Adrenal gland (tissue), 12 donors: ENCODE measurements around the gene ZNF487. TPM values are rescaled to one million over a fixed set of nuclear protein-coding genes. Genes with fewer than 3 reads are reported as not detected.
"Not testable (repeated sequence)": the region's sequence is repeated elsewhere in the genome, so short reads cannot be mapped to it uniquely, and the experiment has no call there.

Experiments
- DNase-seq, 7 donors: peaks; one replicate each; pipeline ENCODE4 v3.0.0-alpha.2; 2019 to 2020
- H3K27ac ChIP-seq, 5 donors: fragments of 200-600 bp; sonication (generic) in 4 of 5; 1 replicate in 3 of 5; 2 replicates in 2 of 5; pipeline versions ENCODE4 v1.5.1 to v1.8.0; 2016 to 2020; ENCODE audit warnings: mild to moderate bottlenecking in 1 of 5
- H3K27me3 ChIP-seq: fragments of 200-600 bp; 2 replicates; pipeline ENCODE4 v1.8.0; 2021
- H3K36me3 ChIP-seq, 2 donors: fragments of 200-600 bp; replicated peaks in 1 of 2; 1 replicate in 1 of 2; 2 replicates in 1 of 2; pipeline versions ENCODE4 v1.5.1 to v1.8.0; 2018 to 2022
- H3K4me1 ChIP-seq, 2 donors: fragments of 200-600 bp; replicated peaks in 1 of 2; 1 replicate in 1 of 2; 2 replicates in 1 of 2; pipeline versions ENCODE4 v1.5.1 to v1.8.0; 2018 to 2021
- H3K4me3 ChIP-seq, 4 donors: fragments of 200-600 bp; sonication (generic) in 3 of 4; one replicate each; pipeline ENCODE4 v1.5.1; 2016 to 2018
- H3K9me3 ChIP-seq, 3 donors: fragments of 200-600 bp; sonication (generic) in 1 of 3; replicated peaks in 1 of 3; 1 replicate in 2 of 3; 2 replicates in 1 of 3; pipeline versions ENCODE4 v1.5.1 to v1.8.0; 2016 to 2021
- POLR2A ChIP-seq, 2 donors: fragments of 450-650 bp; IDR thresholded peaks; one replicate each; pipeline ENCODE4 v1.6.1; 2017; ENCODE audit warnings: antibody characterized with exemption in 2 of 2, mild to moderate bottlenecking in 2 of 2, moderate library complexity in 1 of 2
- WGBS, 4 donors: extraction: QIAGEN DNeasy Blood & Tissue Kit in 2 of 4; methylation state at CpG; one replicate each; pipeline versions ENCODE4 v1.1.5 to v1.1.7; 2013 to 2017; 5-methylcytosine and 5-hydroxymethylcytosine counted together
- intact Hi-C, 2 donors: fragments of 100-400 bp; cut with DNase I; formaldehyde crosslinking; loops; one replicate each; pipeline versions ENCODE4 v1.14.1 to v1.15.0; 2022 to 2023
- polyA plus RNA-seq, 3 donors: library from polyadenylated mRNA; stranded (reverse); fragments of 200-250 nt in 2 of 3; fragments of 350-450 nt in 1 of 3; fragmentation: Illumina TruSeq in 1 of 3; extraction: RNeasy Lipid Tissue Mini Kit (QIAGEN cat#74804) in 1 of 3; gene quantifications; one replicate each; pipeline ENCODE4 v1.2.3, GENCODE V29; 2013 to 2014
- total RNA-seq, 9 donors: library from RNA; depleted of rRNA in 4 of 9; stranded (reverse); fragments of >200 nt in 4 of 9; fragments of 120-200 nt in 1 of 9; fragmentation: NEBNext Ultra II Directional in 1 of 9; extraction: Animal tissue kit (Norgen Biotek cat#: 25700) in 1 of 9; gene quantifications; one replicate each; pipeline versions ENCODE4 v1.1.0 to v1.2.4, GENCODE V29; 2013 to 2023
- TF ChIP-seq, protein P1 (sequence below), 6 experiments: fragments of 450-650 bp in 4 of 6; fragments of 200-600 bp in 2 of 6; sonication (generic) in 1 of 6; IDR thresholded peaks; 1 replicate in 5 of 6; 2 replicates in 1 of 6; pipeline versions ENCODE4 v1.5.1 to v1.8.0; 2016 to 2021; ENCODE audit warnings: antibody characterized with exemption in 6 of 6, mild to moderate bottlenecking in 2 of 6, moderate library complexity in 1 of 6
- donor health status: healthy with polysubstance abuse.
- donor health status: Bipolar disorder and iron deficiency.
- donor health status: DM: yes; HTN: yes; CAD: no.
- donor health status: DM: no; HTN: no; CAD: no.
- donor health status: DM: no; HTN: no; CAD: no.
- donor health status: DM: yes; HTN: yes; CAD: no.

The ZNF487 gene
- total and polyA plus RNA-seq, 12 donors, result 2.1 to 10.1 (median 5.7) TPM

DNA sequence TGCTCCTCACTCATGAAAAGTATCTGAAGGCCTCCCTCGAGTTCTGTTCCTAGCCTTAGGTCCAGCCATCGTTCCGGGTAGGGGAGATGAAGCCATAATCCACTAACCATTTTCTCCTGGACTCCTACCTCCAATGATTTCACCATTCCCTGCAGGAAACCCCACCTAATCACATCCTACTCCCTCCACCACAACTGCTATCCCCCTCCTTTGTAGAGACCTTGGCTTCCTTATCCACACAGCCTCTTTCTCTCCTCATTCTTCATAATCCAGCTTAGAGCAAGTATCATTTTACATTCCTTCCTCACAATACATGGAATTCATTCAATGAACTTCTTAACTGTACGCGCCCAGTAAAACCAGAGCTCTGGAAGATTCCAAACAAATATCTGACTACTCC, 46.6 kb upstream of the ZNF487 start:
- Histone ChIP-seq H3K27me3 (no peaks in the 10 kb centered on the region), H3K36me3 (peaks cover 0 to 89% of the 10 kb centered on the region in 2 donors), H3K27ac (peak overlapping the region in 1 of 5 donors; percentile 50), H3K4me3 (no peak overlapping the region), H3K4me1 (peaks cover 7 to 29% of the 10 kb centered on the region in 2 donors), H3K9me3 (no peaks in the 10 kb centered on the region)
- WGBS, 4 donors, result 69 to 76% (median 72%) methylated on average over 5 of the region's 5 CpGs
- peak in 1 of 7 donors; percentile 0 for DNase-seq
- no peak for TF ChIP-seq POLR2A (IDR thresholded peaks at IDR 0.05)
- TF ChIP-seq, protein P1, sequence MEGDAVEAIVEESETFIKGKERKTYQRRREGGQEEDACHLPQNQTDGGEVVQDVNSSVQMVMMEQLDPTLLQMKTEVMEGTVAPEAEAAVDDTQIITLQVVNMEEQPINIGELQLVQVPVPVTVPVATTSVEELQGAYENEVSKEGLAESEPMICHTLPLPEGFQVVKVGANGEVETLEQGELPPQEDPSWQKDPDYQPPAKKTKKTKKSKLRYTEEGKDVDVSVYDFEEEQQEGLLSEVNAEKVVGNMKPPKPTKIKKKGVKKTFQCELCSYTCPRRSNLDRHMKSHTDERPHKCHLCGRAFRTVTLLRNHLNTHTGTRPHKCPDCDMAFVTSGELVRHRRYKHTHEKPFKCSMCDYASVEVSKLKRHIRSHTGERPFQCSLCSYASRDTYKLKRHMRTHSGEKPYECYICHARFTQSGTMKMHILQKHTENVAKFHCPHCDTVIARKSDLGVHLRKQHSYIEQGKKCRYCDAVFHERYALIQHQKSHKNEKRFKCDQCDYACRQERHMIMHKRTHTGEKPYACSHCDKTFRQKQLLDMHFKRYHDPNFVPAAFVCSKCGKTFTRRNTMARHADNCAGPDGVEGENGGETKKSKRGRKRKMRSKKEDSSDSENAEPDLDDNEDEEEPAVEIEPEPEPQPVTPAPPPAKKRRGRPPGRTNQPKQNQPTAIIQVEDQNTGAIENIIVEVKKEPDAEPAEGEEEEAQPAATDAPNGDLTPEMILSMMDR (IDR thresholded peaks at IDR 0.05), result no peak
- intact Hi-C loops, result no loop called here

GRCh38 chr10:43390759-43391158, 46.2 kb upstream of the ZNF487 start:
- no peaks in the 10 kb centered on the region for H3K27me3 ChIP-seq
- intact Hi-C loops, result no loop called here
- 60 to 66% (median 62%) methylated on average over 7 of the region's 7 CpGs for WGBS, 4 donors
- no peaks in the 10 kb centered on the region for H3K9me3 ChIP-seq
- TF ChIP-seq, protein P1 (IDR thresholded peaks at IDR 0.05), result peak; percentile 26 to 67 (median 56)
- no peak for TF ChIP-seq POLR2A (IDR thresholded peaks at IDR 0.05)
- peaks cover 0 to 86% of the 10 kb centered on the region in 2 donors for H3K36me3 ChIP-seq
- peaks cover 11 to 33% of the 10 kb centered on the region in 2 donors for H3K4me1 ChIP-seq
- peak; percentile 32 to 73 (median 56) for DNase-seq
- H3K4me3 ChIP-seq, result no peak overlapping the region
- peak overlapping the region in 1 of 5 donors; percentile 50 for H3K27ac ChIP-seq

GRCh38 chr10:43391496-43391895, 45.4 kb upstream of the ZNF487 start:
- Histone ChIP-seq H3K9me3 (no peaks in the 10 kb centered on the region), H3K36me3 (peaks cover 0 to 81% of the 10 kb centered on the region in 2 donors), H3K4me1 (peaks cover 11 to 38% of the 10 kb centered on the region in 2 donors), H3K4me3 (no peak overlapping the region), H3K27me3 (no peaks in the 10 kb centered on the region), H3K27ac (peak overlapping the region in 2 of 5 donors; percentile 17 to 44)
- WGBS, 4 donors, result 85 to 93% (median 89%) methylated on average over 6 of the region's 6 CpGs
- peak in 1 of 7 donors; percentile 9 for DNase-seq
- intact Hi-C loops, result no loop called here
- no peak for TF ChIP-seq POLR2A (IDR thresholded peaks at IDR 0.05)
- TF ChIP-seq, protein P1 (IDR thresholded peaks at IDR 0.05), result no peak

- TF ChIP-seq, protein P1 (IDR thresholded peaks at IDR 0.05), result no peak
- TF ChIP-seq POLR2A (IDR thresholded peaks at IDR 0.05), result no peak
- Histone ChIP-seq H3K36me3 (peaks cover 0 to 68% of the 10 kb centered on the region in 2 donors), H3K9me3 (no peaks in the 10 kb centered on the region), H3K4me1 (peaks cover 13 to 40% of the 10 kb centered on the region in 2 donors), H3K27ac (peak overlapping the region in 1 of 5 donors; percentile 15), H3K27me3 (no peaks in the 10 kb centered on the region), H3K4me3 (no peak overlapping the region)
- DNase-seq, result peak in 1 of 7 donors; percentile 0
- WGBS, 4 donors, result 82 to 92% (median 88%) methylated on average over 3 of the region's 3 CpGs
- intact Hi-C loops, result no loop called here
Observed at GRCh38 chr10:43392748-43393147, 44.2 kb upstream of the ZNF487 start.

DNA sequence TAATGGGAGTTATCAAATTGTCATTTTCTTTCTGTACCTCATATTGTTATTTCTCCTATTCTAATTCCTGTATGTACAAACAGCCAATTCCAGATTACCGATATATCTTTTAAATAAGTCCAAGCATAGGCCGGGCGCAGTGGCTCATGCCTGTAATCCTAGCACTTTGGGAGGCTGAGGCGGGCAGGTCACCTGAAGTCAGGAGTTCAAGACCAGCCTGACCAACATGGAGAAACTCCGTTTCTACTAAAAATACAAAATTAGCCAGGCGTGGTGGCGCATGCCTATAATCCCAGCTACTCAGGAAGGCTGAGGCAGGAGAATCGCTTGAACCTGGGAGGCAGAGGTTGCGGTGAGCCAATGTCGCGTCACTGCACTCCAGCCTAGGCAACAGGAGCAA, 43.7 kb upstream of the ZNF487 start:
- intact Hi-C loops, result not testable (repeated sequence)

More for the DNA sequence above, 43.7 kb upstream of the ZNF487 start:
- Histone ChIP-seq H3K4me1 (peaks cover 17 to 44% of the 10 kb centered on the region in 2 donors), H3K36me3 (peaks cover 0 to 64% of the 10 kb centered on the region in 2 donors), H3K27ac (peak overlapping the region in 1 of 5 donors; percentile 15)
- H3K27me3 ChIP-seq, H3K9me3 ChIP-seq, H3K4me3 ChIP-seq: not testable (repeated sequence)
- 89 to 96% (median 95%) methylated on average over 11 of the region's 11 CpGs for WGBS, 4 donors
- DNase-seq, result peak in 1 of 7 donors; percentile 6
